Thyroid gland (tissue), 4 donors: ENCODE measurements around the gene LRRFIP2.

ENCODE experiments used
- POLR2A ChIP-seq, 2 donors: fragments of 450-650 bp; IDR thresholded peaks; one replicate each; pipeline ENCODE4 v1.6.1; 2017; ENCODE audit warnings: antibody characterized with exemption in 2 of 2, mild to moderate bottlenecking in 2 of 2, moderate library complexity in 1 of 2
- TF ChIP-seq, protein P1 (sequence below), 6 experiments: fragments of 200-600 bp in 3 of 6; fragments of 450-650 bp in 3 of 6; sonication (generic) in 3 of 6; IDR thresholded peaks; one replicate each; pipeline ENCODE4 v1.5.1; 2016 to 2019; ENCODE audit warnings: antibody characterized with exemption in 6 of 6, mild to moderate bottlenecking in 2 of 6, inconsistent platforms in 1 of 6, moderate library complexity in 1 of 6

DNA sequence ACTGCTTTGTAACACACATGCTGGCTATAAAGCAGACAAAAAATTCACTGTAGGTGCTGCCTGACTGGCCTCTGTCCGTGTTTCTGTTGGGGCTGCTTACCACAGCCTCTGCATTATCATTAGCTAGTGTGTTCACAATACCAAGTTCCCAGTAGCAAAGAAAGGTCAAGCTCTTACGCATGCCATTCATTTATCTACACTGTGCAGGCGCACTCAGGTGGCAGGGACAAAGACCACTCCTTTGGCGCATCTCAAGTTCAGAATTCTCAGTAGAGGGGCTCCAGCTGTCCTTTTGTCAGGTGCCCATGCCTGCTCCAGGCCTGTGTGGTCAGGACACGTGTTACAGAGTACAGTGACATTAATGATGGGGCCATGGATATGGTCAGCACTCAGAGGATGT lies 158.7 kb downstream of the LRRFIP2 start:
- TF ChIP-seq, protein P1, sequence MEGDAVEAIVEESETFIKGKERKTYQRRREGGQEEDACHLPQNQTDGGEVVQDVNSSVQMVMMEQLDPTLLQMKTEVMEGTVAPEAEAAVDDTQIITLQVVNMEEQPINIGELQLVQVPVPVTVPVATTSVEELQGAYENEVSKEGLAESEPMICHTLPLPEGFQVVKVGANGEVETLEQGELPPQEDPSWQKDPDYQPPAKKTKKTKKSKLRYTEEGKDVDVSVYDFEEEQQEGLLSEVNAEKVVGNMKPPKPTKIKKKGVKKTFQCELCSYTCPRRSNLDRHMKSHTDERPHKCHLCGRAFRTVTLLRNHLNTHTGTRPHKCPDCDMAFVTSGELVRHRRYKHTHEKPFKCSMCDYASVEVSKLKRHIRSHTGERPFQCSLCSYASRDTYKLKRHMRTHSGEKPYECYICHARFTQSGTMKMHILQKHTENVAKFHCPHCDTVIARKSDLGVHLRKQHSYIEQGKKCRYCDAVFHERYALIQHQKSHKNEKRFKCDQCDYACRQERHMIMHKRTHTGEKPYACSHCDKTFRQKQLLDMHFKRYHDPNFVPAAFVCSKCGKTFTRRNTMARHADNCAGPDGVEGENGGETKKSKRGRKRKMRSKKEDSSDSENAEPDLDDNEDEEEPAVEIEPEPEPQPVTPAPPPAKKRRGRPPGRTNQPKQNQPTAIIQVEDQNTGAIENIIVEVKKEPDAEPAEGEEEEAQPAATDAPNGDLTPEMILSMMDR (IDR thresholded peaks at IDR 0.05) = no peak
- no peak for TF ChIP-seq POLR2A (IDR thresholded peaks at IDR 0.05)
